Mucosa of rectum (tissue), 2 donors: ENCODE measurements around the gene SIK2.
A peak's percentile ranks its signal among the peaks of the same experiment; 100 is the strongest.
"Not testable (repeated sequence)": the region's sequence is repeated elsewhere in the genome, so short reads cannot be mapped to it uniquely, and the experiment has no call there.

Experiments used
- H3K27ac ChIP-seq, 2 donors: one replicate each; pipeline ENCODE4 v1.7.0; 2013; ENCODE audit warnings: inconsistent platforms in 2 of 2, low read depth in 2 of 2, low read length in 2 of 2
- H3K27me3 ChIP-seq, 2 donors: one replicate each; pipeline ENCODE4 v1.7.0; 2013; ENCODE audit warnings: low read length in 2 of 2; ENCODE audit not compliant: control insufficient read depth in 2 of 2, insufficient read depth in 2 of 2
- H3K36me3 ChIP-seq, 2 donors: one replicate each; pipeline ENCODE4 v1.7.0; 2013; ENCODE audit warnings: low read length in 2 of 2; ENCODE audit not compliant: control insufficient read depth in 2 of 2, insufficient read depth in 2 of 2
- H3K4me1 ChIP-seq, 2 donors: one replicate each; pipeline ENCODE4 v1.7.0; 2013; ENCODE audit warnings: low read length in 2 of 2, mild to moderate bottlenecking in 1 of 2; ENCODE audit not compliant: control insufficient read depth in 2 of 2, insufficient read depth in 2 of 2
- H3K4me3 ChIP-seq, 2 donors: one replicate each; pipeline ENCODE4 v1.7.0; 2013; ENCODE audit warnings: low read length in 2 of 2
- H3K9ac ChIP-seq, 2 donors: one replicate each; pipeline ENCODE4 v1.7.0; 2013; ENCODE audit warnings: low read length in 2 of 2, low read depth in 1 of 2, mild to moderate bottlenecking in 1 of 2
- H3K9me3 ChIP-seq, 2 donors: one replicate each; pipeline ENCODE4 v1.7.0; 2013; ENCODE audit warnings: low read length in 2 of 2; ENCODE audit not compliant: control insufficient read depth in 2 of 2
- donor health status: healthy.
- donor health status: Normal muscosa, but diverticular disease.

SIK2 gene

DNA sequence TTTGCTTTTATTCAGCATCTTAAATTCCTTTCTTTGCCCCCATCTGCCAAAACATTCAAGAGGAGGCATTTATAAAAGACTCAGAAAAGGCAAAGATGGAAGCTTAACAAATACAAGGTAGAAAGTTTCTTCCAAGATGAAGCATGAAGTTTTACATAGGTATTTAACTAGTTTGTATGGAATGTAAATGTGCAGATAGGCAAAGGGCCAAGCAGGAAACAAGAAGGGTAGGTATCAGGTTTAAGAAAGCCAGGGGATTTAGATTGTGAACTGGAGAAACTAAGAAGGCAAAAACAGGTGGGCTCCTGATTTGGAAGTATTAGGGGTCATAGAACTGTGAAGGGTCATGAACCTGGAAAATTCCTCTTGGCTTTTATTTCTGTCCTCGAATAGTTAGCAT, 101.3 kb downstream of the SIK2 start:
- no peaks in the 10 kb centered on the region for H3K27me3 ChIP-seq
- no peaks in the 10 kb centered on the region for H3K9me3 ChIP-seq
- H3K9ac ChIP-seq, result no peak overlapping the region
- no peak overlapping the region for H3K4me3 ChIP-seq
- peak overlapping the region in 1 of 2 donors; percentile 9 for H3K27ac ChIP-seq
- H3K4me1 ChIP-seq, result no peaks in the 10 kb centered on the region
- peaks cover 28 to 44% of the 10 kb centered on the region in 2 donors for H3K36me3 ChIP-seq

DNA sequence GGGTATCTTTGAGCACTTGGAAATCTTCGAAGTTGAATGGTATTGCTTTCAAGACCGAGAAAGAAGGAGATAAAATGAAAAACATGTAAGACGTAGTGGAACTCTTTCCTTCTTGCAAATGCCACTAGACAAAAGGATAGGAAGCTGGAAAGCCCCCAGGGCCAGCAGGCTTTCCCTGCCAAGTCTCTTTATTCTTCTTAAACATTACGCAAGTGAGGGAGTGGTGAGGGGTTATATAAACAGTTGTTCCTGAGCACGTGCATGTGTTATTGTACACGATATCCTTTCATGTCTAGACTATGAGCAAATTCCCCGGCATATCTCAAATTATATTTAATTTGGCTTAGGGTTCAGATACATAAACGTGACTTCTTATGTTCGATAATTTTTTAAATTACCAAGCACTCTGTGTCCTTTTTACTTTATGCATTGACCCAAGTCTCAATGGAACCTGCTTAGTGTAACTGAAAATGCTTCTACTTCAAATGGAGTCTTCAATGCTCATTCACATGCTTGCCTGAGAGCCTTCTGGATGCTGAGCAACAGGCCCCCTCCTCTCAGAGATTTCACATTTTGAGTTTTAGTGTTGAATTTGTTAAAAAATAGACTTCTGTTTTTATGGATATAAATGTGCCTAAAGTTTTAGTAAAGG, 104.9 kb downstream of the SIK2 start:
- H3K36me3 ChIP-seq, result peaks cover 31 to 60% of the 10 kb centered on the region in 2 donors

DNA sequence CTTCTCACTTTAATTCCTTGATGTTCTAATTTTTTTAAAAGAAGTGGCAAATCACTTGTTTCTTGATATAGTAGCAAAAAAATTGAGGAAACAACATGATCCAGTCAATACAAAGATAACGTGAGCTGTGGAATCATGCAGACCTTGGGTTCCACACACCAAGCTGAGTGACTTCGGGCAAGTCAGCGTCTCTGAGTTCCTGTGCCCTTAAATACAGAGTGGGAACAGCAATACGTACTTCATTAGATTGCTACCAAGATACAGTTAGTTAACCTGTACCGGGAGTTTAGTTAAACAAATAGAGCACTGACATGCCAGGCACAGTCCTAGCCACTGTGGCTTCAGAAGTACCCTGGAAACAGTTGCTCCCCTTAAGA, 105.4 kb downstream of the SIK2 start:
- Histone ChIP-seq H3K4me3 (no peak overlapping the region), H3K4me1 (no peaks in the 10 kb centered on the region), H3K9me3 (no peaks in the 10 kb centered on the region), H3K27ac (no peak overlapping the region), H3K9ac (no peak overlapping the region), H3K36me3 (peaks cover 27 to 61% of the 10 kb centered on the region in 2 donors), H3K27me3 (no peaks in the 10 kb centered on the region)

More for the DNA sequence above, 104.9 kb downstream of the SIK2 start:
- no peaks in the 10 kb centered on the region for H3K4me1 ChIP-seq
- H3K27me3 ChIP-seq, result no peaks in the 10 kb centered on the region
- H3K9me3 ChIP-seq, result no peaks in the 10 kb centered on the region
- no peak overlapping the region for H3K4me3 ChIP-seq
- no peak overlapping the region for H3K27ac ChIP-seq
- no peak overlapping the region for H3K9ac ChIP-seq

DNA sequence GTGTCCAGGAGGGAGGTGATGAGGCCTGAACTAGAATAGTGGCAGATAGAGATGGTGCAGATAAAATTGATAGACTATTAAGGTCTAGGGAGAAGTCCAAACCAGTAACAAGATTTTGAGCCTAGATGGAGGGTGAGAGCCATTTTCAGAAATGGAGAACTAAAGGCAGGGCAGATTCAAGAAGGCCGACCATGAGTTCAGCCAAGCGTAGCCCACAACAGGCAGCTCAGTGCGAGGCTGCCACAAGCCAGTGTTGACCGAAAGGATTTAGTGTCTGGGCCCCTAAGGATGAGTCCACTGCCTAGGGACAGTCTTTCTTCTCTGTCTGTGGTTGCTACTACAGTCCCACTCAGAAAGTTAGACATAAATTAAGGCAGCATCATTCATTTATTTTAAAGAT, 112.3 kb downstream of the SIK2 start:
- H3K36me3 ChIP-seq, result peaks cover 13 to 33% of the 10 kb centered on the region in 2 donors
- no peaks in the 10 kb centered on the region for H3K27me3 ChIP-seq
- no peak overlapping the region for H3K27ac ChIP-seq
- no peak overlapping the region for H3K4me3 ChIP-seq
- H3K4me1 ChIP-seq, result peaks cover 9 to 12% of the 10 kb centered on the region in 2 donors
- no peaks in the 10 kb centered on the region for H3K9me3 ChIP-seq
- no peak overlapping the region for H3K9ac ChIP-seq

DNA sequence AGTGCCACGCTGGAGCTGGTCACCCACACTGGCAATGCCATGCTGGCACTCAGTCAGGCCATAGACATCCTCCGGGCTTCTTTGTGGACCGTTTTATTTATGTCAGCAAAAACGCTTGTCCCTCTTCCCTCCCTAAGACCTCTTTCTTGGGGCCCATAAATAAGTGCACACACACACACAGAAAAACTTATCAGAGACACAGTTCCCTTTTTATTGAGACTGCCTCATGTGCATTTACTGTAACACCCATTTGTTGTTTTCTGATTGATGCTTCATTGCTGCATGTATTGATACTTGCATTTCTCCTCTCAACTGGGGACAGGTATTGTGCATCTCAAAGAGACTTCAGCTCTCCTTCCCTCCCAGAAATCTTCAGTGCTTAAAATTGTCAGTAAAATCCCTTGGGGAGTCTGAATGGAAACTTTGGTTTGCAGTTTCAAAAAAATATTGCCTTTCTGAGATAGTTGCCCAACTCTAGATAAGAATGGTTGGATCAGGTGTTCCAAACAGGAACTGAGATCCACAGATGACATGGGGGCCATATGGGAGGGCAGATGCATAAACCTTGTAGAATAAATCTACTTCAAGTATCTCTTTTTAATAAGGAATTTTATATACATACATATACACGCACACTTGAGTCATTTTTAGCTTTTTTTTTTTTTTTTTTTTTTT, 113.0 kb downstream of the SIK2 start:
- peaks cover 17 to 37% of the 10 kb centered on the region in 2 donors for H3K36me3 ChIP-seq
- H3K9me3 ChIP-seq, result no peaks in the 10 kb centered on the region
- H3K27ac ChIP-seq, result no peak overlapping the region
- no peak overlapping the region for H3K4me3 ChIP-seq
- H3K27me3 ChIP-seq, result no peaks in the 10 kb centered on the region
- no peak overlapping the region for H3K9ac ChIP-seq
- H3K4me1 ChIP-seq, result peaks cover 9 to 12% of the 10 kb centered on the region in 2 donors

DNA sequence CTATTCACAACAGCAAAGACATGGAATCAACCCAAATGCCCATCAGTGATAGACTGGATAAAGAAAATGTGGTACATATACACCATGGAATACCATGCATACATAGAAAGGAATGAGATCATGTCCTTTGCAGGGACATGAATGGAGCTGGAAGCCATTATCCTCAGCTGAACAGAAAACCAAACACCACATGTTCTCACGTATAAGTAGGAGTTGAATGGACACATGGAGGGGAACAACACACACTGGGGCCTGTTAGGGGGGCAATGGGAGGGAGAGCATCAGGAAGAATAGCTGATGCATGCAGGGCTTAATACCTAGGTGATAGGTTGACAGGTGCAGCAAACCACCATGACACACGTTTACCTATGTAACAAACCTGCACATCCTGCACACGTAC, 115.4 kb downstream of the SIK2 start:
- not testable (repeated sequence) for H3K9me3 ChIP-seq, H3K9ac ChIP-seq, H3K4me3 ChIP-seq, H3K27me3 ChIP-seq, H3K27ac ChIP-seq
- peaks cover 9 to 12% of the 10 kb centered on the region in 2 donors for H3K4me1 ChIP-seq
- peaks cover 38 to 46% of the 10 kb centered on the region in 2 donors for H3K36me3 ChIP-seq

DNA sequence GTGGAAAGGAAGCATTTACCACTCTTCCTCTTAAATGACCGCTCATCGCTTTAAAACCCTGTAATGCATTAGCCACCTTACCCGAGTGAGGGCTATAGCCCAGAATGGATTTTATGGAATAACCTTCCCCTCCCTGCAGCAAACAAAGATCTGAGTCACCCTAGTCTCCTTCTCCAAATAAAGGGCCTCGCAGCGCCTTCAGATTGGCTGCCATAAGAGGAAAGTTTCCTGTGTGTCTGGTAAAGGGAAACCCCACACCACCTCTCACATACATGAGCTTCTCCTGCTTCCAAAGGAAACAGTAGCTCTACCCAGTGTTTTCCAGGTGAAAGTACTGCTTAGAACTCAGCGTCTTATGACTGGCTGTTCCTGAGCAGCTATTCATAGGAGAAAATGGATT, 116.2 kb downstream of the SIK2 start:
- Histone ChIP-seq H3K4me3 (no peak overlapping the region), H3K36me3 (peaks cover 45 to 48% of the 10 kb centered on the region in 2 donors), H3K27ac (peak overlapping the region; percentile 29 to 39), H3K27me3 (no peaks in the 10 kb centered on the region), H3K4me1 (peaks cover 9 to 12% of the 10 kb centered on the region in 2 donors), H3K9ac (no peak overlapping the region), H3K9me3 (no peaks in the 10 kb centered on the region)

DNA sequence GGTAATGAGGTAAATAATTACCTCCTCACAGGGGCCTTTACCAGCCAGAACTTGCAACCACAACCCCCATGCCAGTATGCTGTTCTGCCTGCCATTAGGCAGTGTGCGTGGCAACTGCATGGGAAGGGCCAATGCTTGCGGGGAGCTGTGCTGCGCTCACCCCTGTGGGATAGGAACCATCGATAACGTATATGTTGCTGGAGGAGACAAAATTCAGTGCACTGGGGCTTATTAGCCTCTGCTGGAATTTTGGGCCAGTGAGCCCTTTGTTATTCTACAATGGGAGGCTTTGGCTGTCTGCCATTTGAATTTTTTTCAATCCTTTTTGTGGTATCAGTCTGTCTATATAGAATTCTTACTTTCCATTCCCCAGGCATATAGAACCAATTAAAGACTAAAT, 116.6 kb downstream of the SIK2 start:
- H3K36me3 ChIP-seq, result peaks cover 47 to 51% of the 10 kb centered on the region in 2 donors
- H3K9ac ChIP-seq, result no peak overlapping the region
- peak overlapping the region; percentile 7 to 39 for H3K27ac ChIP-seq
- H3K4me3 ChIP-seq, result no peak overlapping the region
- no peaks in the 10 kb centered on the region for H3K9me3 ChIP-seq
- H3K27me3 ChIP-seq, result no peaks in the 10 kb centered on the region
- H3K4me1 ChIP-seq, result peaks cover 9 to 12% of the 10 kb centered on the region in 2 donors

DNA sequence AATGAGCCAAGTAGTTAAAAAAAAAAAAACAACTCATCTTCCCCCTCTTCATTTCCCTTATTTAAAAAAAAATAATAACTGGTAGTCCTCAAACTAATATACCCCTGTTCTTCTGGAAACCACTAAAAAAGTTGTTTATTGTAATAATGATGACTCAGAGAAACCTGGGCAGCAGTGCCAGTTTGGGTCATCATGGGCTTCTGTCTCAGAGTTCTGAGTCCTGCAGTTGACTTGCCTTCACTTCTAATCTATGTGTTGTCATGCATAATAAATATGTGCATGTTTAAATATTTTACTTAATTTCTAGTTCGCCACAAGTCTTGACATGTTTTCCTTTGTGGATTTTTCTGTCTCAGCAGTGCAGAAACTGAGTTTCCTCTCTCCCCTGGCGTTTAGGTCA, 117.1 kb downstream of the SIK2 start:
- Histone ChIP-seq H3K4me3 (no peak overlapping the region), H3K9me3 (no peaks in the 10 kb centered on the region), H3K9ac (no peak overlapping the region), H3K27me3 (no peaks in the 10 kb centered on the region), H3K4me1 (peaks cover 9 to 12% of the 10 kb centered on the region in 2 donors), H3K36me3 (peaks cover 47 to 52% of the 10 kb centered on the region in 2 donors), H3K27ac (no peak overlapping the region)

DNA sequence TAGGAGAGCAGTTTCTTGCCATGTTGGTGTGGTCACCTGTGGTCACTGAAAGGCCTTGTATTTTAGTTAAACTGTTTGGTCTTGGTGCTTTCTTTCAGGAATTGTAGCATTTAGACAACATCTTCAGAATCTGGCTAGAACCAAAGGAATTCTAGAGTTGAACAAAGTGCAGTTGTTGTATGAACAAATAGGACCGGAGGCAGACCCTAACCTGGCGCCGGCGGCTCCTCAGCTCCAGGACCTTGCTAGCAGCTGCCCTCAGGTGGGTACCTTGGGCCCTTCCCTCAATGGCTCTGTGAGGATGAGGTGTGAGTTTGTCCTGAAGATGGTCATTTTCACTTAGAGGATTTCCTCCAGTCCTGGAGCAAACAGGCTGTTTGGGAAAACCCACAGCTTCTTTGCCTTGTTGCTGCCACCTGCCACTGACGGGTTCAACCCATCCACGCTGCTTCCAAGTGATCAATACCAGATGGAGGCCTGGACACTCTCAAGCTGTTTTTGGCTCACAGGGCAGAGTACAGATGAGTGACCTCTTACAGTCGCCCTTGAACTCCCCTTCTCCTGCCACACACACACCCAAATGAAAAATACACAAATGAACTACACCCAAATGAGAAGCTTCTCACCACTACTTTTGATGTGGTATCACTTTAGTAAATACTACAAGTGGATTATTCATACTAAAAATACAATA, 118.7 kb downstream of the SIK2 start:
- Histone ChIP-seq H3K27me3 (no peaks in the 10 kb centered on the region), H3K36me3 (peaks cover 59 to 61% of the 10 kb centered on the region in 2 donors), H3K27ac (no peak overlapping the region), H3K4me1 (peaks cover 9 to 12% of the 10 kb centered on the region in 2 donors), H3K9me3 (no peaks in the 10 kb centered on the region), H3K9ac (no peak overlapping the region), H3K4me3 (no peak overlapping the region)
